ENCODE results near the gene LEPR. TPM values are rescaled to one million over a fixed set of nuclear protein-coding genes. Genes with fewer than 3 reads are reported as not detected.

Gene LEPR
- total and polyA plus RNA-seq, 2 donors (not counting 3 experiments of a cell fraction or from before 2014, with no cell fraction given), result 11.1 to 18.7 TPM

DNA sequence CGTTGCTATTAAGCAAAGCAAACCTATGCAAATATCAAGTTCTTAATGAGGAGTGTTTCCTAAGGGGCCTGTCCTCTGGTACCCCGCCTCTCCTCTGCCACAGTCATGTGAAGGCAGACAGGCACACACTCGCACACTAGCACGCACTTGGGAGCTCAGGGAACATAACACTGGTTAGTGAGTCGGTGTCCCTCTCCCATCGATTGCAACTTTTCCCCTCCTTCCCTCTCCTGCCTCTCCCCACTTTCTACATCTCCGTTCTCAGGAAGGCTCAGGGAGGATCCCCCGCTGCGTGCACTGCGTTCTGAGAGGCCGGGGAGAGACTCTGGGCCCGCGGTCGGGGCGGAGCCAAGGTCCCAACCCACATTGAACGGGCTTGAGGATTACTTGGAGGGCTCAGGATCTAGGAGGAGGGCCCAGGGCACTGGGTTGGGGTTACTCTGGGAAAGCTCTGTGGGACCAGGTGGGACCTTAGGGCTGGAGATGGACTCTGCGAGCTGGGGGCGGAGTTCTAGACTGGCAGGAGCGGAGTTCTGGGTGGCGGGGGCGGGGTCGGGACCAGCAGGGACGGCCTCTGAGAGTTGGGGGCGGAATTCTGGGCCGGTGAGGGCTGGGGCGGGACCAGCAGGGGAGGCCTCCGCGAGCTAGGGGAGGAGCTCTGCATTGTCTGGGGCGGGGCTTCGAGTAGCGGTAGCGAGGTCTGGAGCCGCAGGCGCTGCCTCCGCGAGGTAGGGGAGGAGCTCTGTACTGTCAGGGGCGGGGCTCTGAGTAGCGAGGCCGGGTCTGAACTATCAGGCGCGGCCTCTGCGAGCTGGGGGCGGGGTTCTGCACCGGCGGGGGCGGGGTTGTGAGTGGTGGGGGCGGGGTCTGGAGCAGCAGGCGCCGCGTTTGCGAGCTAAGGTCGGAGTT is 533 bp upstream of the LEPR start:
- no peaks in the 10 kb centered on the region for H3K9me3 ChIP-seq (replicated peaks; ENCODE audit: control insufficient read depth, insufficient read depth, low read length)
- no peaks in the 10 kb centered on the region for H3K27me3 ChIP-seq (ENCODE audit: control insufficient read depth in 2 of 2, insufficient read depth in 2 of 2, low read length in 2 of 2)
- H3K27ac ChIP-seq (ENCODE audit: insufficient read depth, low read depth, low read length), result peak overlapping the region; percentile 62
- no peaks in the 10 kb centered on the region for H3K36me3 ChIP-seq (ENCODE audit: control insufficient read depth in 2 of 2, extremely low read depth in 1 of 2, insufficient read depth in 2 of 2, low read length in 2 of 2)
- DNase-seq (ENCODE audit: low read depth, low spot score) (peak; percentile 99), FAIRE-seq (peak; percentile 92)
- POLR2A ChIA-PET, result interaction anchor here (0.6 to 1.4 kb wide), 5 partner anchors 10 to 165 kb away, joined by 3 to 6 read pairs (median 5); no protein-coding TSS in a partner anchor
- CTCF ChIA-PET, result interaction anchor here (0.7 to 3.2 kb wide), 10 partner anchors 10 to 345 kb away, joined by 3 to 31 read pairs (median 6); no protein-coding TSS in a partner anchor
- H3K79me2 ChIP-seq (ENCODE audit: control insufficient read depth, insufficient read depth, low read length), result peaks cover 32% of the 10 kb centered on the region
- no peaks in the 10 kb centered on the region for H4K20me1 ChIP-seq (replicated peaks; ENCODE audit: control insufficient read depth, extremely low read depth, insufficient read depth, low read length)
- H2AFZ ChIP-seq (ENCODE audit: low read depth, low read length), result peak overlapping the region; percentile 98
- dilution Hi-C loops (cut with MboI; ENCODE audit: extremely low pct_ligation_motif_present, low sequenced_read_pairs) (no loop called here), intact Hi-C loops (cut with micrococcal nuclease) (loop anchor here (1.0 to 10.0 kb wide), 14 partner anchors 10 to 1512 kb away; partner anchors contain the start of genes AK4 and PDE4B)
- BruUV-seq (replicated peaks), result no TSS peak
- peak overlapping the region; percentile 64 to 76 (median 71) for H3K4me3 ChIP-seq (replicated peaks in 1 of 3; ENCODE audit: insufficient read depth in 1 of 3, low read depth in 1 of 3, low read length in 3 of 3)
- H3K9me1 ChIP-seq (replicated peaks; ENCODE audit: control insufficient read depth, extremely low read depth, insufficient read depth, low read length), result no peaks in the 10 kb centered on the region
- TF ChIP-seq MYC (IDR thresholded peaks at IDR 0.05; ENCODE audit: low read depth, low read length), result no peak
- TF ChIP-seq, protein P1, sequence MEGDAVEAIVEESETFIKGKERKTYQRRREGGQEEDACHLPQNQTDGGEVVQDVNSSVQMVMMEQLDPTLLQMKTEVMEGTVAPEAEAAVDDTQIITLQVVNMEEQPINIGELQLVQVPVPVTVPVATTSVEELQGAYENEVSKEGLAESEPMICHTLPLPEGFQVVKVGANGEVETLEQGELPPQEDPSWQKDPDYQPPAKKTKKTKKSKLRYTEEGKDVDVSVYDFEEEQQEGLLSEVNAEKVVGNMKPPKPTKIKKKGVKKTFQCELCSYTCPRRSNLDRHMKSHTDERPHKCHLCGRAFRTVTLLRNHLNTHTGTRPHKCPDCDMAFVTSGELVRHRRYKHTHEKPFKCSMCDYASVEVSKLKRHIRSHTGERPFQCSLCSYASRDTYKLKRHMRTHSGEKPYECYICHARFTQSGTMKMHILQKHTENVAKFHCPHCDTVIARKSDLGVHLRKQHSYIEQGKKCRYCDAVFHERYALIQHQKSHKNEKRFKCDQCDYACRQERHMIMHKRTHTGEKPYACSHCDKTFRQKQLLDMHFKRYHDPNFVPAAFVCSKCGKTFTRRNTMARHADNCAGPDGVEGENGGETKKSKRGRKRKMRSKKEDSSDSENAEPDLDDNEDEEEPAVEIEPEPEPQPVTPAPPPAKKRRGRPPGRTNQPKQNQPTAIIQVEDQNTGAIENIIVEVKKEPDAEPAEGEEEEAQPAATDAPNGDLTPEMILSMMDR (IDR thresholded peaks at IDR 0.05; ENCODE audit: extremely low read depth in 1 of 2, insufficient read depth in 1 of 2, low read depth in 1 of 2, low read length in 2 of 2), result no peak
- TF ChIP-seq POLR2A (IDR thresholded peaks at IDR 0.05; ENCODE audit: low read depth, low read length), result peak; percentile 5
- TF ChIP-seq GATA2 (IDR thresholded peaks at IDR 0.05; ENCODE audit: insufficient read depth, insufficient read length, low read depth, low read length), result no peak
- no peak for TF ChIP-seq MAX (IDR thresholded peaks at IDR 0.05; ENCODE audit: insufficient read depth, insufficient read length)
- peak overlapping the region; percentile 88 for H3K4me2 ChIP-seq (ENCODE audit: insufficient read depth, low read length)
- peaks cover 37% of the 10 kb centered on the region for H3K4me1 ChIP-seq (ENCODE audit: control insufficient read depth, extremely low read depth, insufficient read depth, low read length)
- H3K9ac ChIP-seq (replicated peaks; ENCODE audit: extremely low read depth, insufficient read depth, low read length), result peak overlapping the region; percentile 91
